Right ventricle myocardium superior (tissue), 1 donor: ENCODE results near the gene CDK14. TPM values are rescaled to one million over a fixed set of nuclear protein-coding genes. Genes with fewer than 3 reads are reported as not detected.

Source experiments
- ATAC-seq: fragments of 200-7000 bp; cut with Tn5 transposase; one replicate; pipeline ENCODE4 v1.9.1; 2020; ENCODE audit warnings: mild to moderate bottlenecking; ENCODE audit not compliant: poor library complexity
- DNase-seq: peaks from one replicate; pipeline ENCODE4 v3.0.0-alpha.2; 2020
- intact Hi-C: fragments of 100-400 bp; cut with DNase I; formaldehyde crosslinking; loops from one replicate; pipeline ENCODE4 v1.11.2; 2022
- total RNA-seq: library from RNA; stranded (reverse); fragmentation: NEBNext Ultra II Directional; extraction: Animal tissue kit (Norgen Biotek cat#: 25700); gene quantifications from one replicate; pipeline ENCODE4 v1.2.1, GENCODE V29; 2021
- donor health status: DM: no; HTN: yes; CAD: no; lungs with severe emphysema.

CDK14 gene
- total RNA-seq, 1 donor from 2014 or later, result 24.2 TPM

DNA sequence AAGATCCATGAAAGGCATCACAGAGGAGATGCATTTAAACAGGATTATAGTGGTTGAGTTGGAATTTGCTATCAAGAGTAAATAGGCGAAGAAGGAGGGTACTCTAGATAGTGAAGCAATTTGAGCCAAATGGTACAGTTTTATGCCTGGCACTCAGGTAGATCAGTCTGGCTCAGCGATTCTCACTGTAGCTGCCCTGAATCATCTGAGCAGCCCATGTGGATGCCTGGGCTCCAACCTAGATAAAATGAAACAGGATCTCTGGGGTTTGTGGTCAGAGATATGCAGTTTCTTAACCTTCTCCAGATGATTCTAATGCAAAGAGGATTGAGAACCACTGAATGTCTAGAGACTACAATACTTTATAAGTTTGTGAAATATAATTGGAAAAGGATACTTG, 386.1 kb downstream of the CDK14 start:
- ATAC-seq (no peak), DNase-seq (no peak)
- intact Hi-C loops, result no loop called here

DNA sequence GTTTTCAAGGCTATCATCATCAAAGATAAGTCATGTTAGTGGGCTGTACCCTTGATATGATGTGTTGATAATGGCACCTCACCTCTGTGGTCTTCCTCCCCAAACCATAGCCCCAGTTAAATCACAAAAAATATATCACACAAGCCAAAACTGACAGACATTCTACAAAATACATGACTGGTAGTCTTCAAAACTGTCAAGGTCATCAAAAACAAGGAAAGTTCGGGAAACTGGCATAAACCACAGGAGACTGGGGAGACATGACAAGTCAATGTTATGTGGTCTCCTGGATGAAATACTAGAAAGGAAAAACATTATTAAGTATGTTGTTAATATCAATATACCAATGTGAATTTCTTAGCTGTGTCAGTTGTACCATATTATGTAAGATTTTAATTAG, 388.6 kb downstream of the CDK14 start:
- DNase-seq (no peak), ATAC-seq (no peak)
- intact Hi-C loops, result no loop called here

GRCh38 chr7:90988516-90988915, 392.4 kb downstream of the CDK14 start:
- intact Hi-C loops, result no loop called here
- peak; percentile 68 for ATAC-seq
- no peak for DNase-seq

GRCh38 chr7:90988996-90989765, 393.1 kb downstream of the CDK14 start:
- no peak for DNase-seq
- no peak for ATAC-seq
- intact Hi-C loops, result no loop called here

DNA sequence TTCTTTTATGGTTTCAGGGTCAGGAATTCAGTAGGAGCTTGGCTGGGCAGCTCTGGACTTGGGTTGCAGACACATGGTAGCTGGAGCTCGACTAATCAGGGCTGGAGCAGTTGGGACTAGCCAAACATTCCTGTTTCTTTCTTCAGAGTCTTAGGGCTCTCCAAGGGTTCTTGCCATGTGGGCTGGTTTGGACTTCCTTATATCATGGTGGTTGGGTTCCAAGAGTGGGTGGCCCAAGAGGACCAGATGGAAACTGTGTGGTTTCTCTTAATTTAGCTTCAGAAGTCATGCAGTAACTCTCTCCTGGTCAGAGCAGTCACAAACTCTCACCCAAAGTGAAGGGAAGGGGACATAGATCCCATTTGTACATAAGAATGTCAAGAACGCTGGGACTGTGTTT, 398.0 kb downstream of the CDK14 start:
- intact Hi-C loops, result no loop called here
- DNase-seq (no peak), ATAC-seq (peak; percentile 41)

DNA sequence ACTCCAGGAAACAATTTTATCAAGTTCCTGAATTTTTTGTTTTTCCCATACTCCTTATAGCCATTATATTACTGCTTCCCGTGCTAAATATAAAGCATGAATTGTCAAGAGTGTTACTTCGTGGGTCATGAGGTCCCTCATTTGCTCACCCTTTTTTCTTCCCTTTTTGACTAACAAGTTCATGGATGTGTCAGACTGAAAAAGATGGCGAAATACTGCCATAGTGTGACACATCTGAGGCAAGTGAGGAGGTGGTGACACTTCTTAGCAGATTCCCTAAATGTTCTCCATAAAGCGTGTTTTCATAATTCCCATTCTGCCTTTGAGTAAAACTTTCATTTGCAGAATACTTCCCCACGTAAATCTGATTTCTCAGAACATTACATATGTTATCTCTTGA, 398.5 kb downstream of the CDK14 start:
- intact Hi-C loops, result no loop called here
- ATAC-seq, result no peak
- no peak for DNase-seq

DNA sequence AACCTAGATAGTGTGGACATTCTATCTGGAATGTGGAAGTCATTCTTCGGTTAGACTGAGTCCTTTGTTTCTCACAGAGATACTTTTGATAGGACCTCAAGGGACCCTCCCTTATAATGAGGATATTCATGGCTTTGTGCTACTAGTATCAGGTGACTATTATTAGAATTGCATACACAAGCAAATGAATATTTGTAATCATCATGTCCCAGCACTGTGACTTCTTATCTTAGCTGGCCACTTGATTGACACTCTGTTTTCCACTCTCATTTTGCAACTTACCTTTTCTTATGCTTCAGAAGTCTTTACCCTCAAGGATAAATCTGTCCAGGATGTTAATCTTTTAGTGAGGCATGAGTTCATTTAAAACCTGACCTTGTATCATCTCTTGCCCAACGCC, 399.9 kb downstream of the CDK14 start:
- peak; percentile 64 for ATAC-seq
- no peak for DNase-seq
- intact Hi-C loops, result no loop called here

DNA sequence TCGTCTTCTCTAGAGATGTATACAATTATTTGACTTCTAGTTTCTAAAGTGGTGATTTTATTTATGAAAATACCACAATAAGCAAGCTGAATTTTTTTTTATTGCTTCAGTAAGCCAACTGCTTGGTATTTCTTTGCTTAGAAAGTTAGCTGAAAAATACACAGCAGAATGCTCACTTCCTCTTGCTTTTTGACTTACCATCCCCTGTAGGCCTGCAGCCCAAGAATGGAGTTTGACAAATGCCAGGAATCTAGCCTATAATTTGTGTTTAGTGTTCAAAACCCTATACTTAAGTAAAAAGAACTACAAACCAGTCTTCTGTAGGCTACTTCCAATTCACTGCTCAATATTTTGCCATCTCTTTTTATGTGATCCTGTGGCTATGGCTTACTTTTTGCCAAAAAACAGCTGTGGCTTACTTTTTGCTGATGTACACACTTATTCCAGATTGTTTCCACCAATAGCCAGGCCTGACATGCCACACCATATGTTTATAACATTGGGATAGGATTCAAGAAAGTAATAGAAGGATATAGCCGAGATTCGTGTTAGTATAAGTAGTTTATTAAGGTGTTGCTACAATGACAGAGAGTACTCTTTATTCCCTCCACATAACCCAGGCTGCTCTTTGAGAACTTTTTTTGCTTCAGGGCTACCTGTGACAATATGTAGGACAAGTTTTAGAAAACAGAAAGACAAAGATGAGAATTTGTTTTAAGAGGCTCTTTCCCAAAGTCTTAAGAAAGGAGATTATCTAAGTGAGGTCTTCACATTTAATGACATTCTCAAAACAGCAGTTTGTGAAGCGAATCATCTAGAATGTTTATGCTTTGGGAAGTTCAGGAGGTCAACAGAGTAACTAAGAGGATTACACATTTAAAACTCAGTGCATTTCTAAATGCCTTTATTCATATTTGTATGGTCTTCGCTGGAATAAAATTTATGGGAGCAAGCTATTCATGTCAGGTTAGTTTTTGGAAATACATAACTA, 404.2 kb downstream of the CDK14 start:
- intact Hi-C loops, result no loop called here
- no peak for DNase-seq
- no peak for ATAC-seq

GRCh38 chr7:91005024-91005423, 408.9 kb downstream of the CDK14 start:
- DNase-seq, result no peak
- ATAC-seq, result no peak
- intact Hi-C loops, result no loop called here

GRCh38 chr7:91005841-91006240, 409.7 kb downstream of the CDK14 start:
- intact Hi-C loops, result no loop called here
- no peak for DNase-seq
- no peak for ATAC-seq

DNA sequence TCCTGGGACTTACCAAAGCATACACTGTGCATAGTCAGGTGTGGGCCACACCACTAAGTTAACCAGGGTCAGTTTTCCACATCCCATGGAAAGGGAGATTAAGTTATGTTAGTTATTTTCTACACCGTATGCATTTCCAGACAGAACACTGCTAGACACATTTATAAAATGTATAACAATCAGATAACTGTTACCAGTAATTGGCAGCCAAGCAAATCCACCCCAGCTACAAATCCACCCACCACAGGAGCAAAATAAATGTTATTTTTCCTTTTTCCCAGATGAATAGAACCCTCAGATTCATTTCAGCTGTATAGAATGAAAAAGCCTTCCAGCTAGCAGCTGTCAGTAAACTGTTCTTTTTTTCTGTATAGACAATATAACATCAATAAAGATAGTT, 411.2 kb downstream of the CDK14 start:
- intact Hi-C loops, result no loop called here
- DNase-seq (no peak), ATAC-seq (no peak)

DNA sequence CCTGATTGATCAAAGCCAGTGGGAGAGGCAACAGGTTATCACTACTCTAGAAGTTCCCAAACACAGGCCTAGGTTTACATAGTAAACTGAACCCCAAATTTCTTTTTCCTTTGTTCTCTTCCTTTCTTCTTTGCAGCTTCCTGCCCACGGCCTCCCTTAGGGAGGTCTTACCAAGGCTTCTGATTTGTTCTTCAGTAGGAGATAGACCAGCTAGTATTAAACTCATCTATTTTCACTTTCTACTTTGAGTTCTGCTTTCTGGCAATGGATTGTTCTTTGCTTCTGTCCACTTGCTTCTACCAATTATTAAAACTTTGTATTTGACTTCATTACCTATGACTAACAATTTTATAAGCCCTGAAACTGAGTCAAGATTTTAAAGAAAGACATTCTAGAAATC, 417.0 kb downstream of the CDK14 start:
- ATAC-seq (no peak), DNase-seq (no peak)
- intact Hi-C loops, result no loop called here

DNA sequence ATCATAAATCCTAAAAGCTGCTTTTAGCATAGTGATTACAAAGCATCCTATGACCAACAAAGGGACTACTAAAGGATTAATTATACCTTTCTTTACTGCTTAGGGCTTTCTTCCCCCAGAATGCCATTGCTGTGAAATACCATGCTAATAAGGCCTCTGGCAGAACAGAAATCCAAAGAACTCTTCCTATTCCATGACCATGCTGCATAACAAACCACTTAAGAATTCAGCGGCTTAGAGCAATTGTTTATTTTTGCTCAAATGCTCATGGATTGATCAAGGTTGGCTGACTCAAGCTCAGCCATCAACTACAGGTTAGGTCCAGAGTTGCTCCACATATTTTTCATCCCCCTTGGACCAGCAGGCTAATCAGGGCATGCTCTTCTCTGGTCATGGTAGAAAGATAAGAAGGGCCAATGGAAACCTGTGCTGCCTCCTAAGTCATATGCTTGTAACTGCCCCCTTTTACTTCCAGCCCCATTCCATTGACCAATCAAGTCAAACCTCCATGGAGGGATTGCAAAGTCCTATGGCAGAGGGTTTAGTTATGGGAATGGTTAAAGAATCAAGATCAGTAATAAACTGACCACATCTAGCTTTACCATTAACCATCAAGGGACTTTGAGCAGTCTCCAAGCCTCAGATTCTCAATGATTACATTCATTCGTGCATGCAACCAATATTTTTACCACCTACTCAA, 423.7 kb downstream of the CDK14 start:
- DNase-seq (no peak), ATAC-seq (no peak)
- intact Hi-C loops, result no loop called here

- intact Hi-C loops, result no loop called here
- ATAC-seq (no peak), DNase-seq (no peak)
Measured at GRCh38 chr7:91020636-91021385, 424.7 kb downstream of the CDK14 start.

GRCh38 chr7:91021956-91022355, 425.8 kb downstream of the CDK14 start:
- intact Hi-C loops, result no loop called here
- no peak for ATAC-seq
- no peak for DNase-seq

DNA sequence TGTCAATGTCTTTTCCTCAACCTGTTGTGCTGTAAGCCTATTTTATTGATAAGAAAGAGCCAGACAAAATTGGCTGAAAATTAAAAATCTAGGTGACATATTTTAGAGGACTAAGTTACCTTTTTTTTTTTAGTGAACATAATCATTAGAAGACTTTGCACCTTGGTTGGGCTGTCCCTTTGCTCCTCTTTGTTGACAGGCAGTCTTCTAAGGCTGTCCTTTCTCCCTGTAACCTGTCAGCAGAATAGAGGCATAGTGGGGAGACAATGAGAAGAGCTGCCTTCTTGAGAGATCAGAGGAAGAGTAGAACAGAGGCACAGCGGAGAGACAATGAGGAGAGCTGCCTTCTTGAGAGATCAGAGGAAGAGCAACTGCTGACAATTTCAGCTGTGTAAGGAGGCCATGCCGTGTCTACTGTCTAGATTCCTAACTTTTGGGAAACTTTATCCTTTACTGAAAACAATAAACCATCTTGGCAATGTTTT, 429.8 kb downstream of the CDK14 start:
- intact Hi-C loops, result no loop called here
- ATAC-seq, result no peak
- no peak for DNase-seq

GRCh38 chr7:91029688-91030087, 433.6 kb downstream of the CDK14 start:
- ATAC-seq (no peak), DNase-seq (no peak)
- intact Hi-C loops, result loop anchor here (10.0 kb wide), 2 partner anchors 175 to 575 kb away; no protein-coding TSS in a partner anchor

GRCh38 chr7:91030680-91031380, 434.7 kb downstream of the CDK14 start:
- no peak for DNase-seq
- ATAC-seq, result no peak
- intact Hi-C loops, result loop anchor here (10.0 kb wide), 2 partner anchors 176 to 576 kb away; no protein-coding TSS in a partner anchor
